Gastrocnemius medialis (tissue), 4 donors: ENCODE results near the gene BIN2. TPM values are rescaled to one million over a fixed set of nuclear protein-coding genes. Genes with fewer than 3 reads are reported as not detected.

Experiments
- ATAC-seq, 2 donors: fragments of 150-250 bp; one replicate each; pipeline ENCODE4 v1.9.1; 2016
- DNase-seq, 2 donors: peaks; one replicate each; pipeline ENCODE4 v3.0.0-alpha.2; 2019
- H3K27ac ChIP-seq, 4 donors: fragments of 200-600 bp; sonication (generic); 1 replicate in 1 of 4; 2 replicates in 3 of 4; pipeline ENCODE4 v1.5.1; 2016 to 2018; ENCODE audit warnings: mild to moderate bottlenecking in 2 of 4, moderate library complexity in 1 of 4
- H3K27me3 ChIP-seq, 3 donors: fragments of 200-600 bp; sonication (generic) in 2 of 3; 1 replicate in 1 of 3; 2 replicates in 2 of 3; pipeline versions ENCODE4 v1.5.1 to v1.6.0; 2016 to 2019; ENCODE audit warnings: mild to moderate bottlenecking in 1 of 3, moderate library complexity in 1 of 3
- H3K36me3 ChIP-seq, 2 donors: fragments of 200-600 bp; sonication (generic) in 1 of 2; one replicate each; pipeline ENCODE4 v1.5.1; 2017 to 2018
- H3K4me1 ChIP-seq, 2 donors: fragments of 200-600 bp; sonication (generic) in 1 of 2; one replicate each; pipeline ENCODE4 v1.5.1; 2016 to 2017; ENCODE audit warnings: mild to moderate bottlenecking in 2 of 2
- H3K4me3 ChIP-seq, 4 donors: fragments of 200-600 bp; sonication (generic) in 3 of 4; 1 replicate in 1 of 4; 2 replicates in 3 of 4; pipeline ENCODE4 v1.5.1; 2016 to 2019; ENCODE audit warnings: mild to moderate bottlenecking in 2 of 4
- H3K9me3 ChIP-seq, 3 donors: fragments of 200-600 bp; sonication (generic) in 2 of 3; 1 replicate in 1 of 3; 2 replicates in 2 of 3; pipeline ENCODE4 v1.5.1; 2016 to 2019
- CTCF ChIP-seq, 5 experiments: fragments of 450-650 bp in 3 of 5; fragments of 200-600 bp in 2 of 5; sonication (generic) in 2 of 5; IDR thresholded peaks in 4 of 5; conservative IDR thresholded peaks in 1 of 5; 1 replicate in 4 of 5; 2 replicates in 1 of 5; pipeline ENCODE4 v1.5.1; 2016 to 2019; ENCODE audit warnings: antibody characterized with exemption in 5 of 5, mild to moderate bottlenecking in 3 of 5, moderate library complexity in 3 of 5
- POLR2A ChIP-seq, 2 donors: fragments of 450-650 bp; IDR thresholded peaks; one replicate each; pipeline ENCODE4 v1.6.1; 2017; ENCODE audit warnings: antibody characterized with exemption in 2 of 2, mild to moderate bottlenecking in 2 of 2, moderate library complexity in 2 of 2
- in situ Hi-C, 4 donors: fragments of 200-750 bp; cut with MboI; loops; one replicate each; pipeline versions ENCODE4 v1.15.0 to v1.8.0; 2017; ENCODE audit warnings: low sequenced_read_pairs in 4 of 4
- intact Hi-C: fragments of 100-400 bp; cut with DNase I; formaldehyde crosslinking; loops from one replicate; pipeline ENCODE4 v1.15.1; 2023; ENCODE audit warnings: low total_unique reads
- total RNA-seq, 4 donors: library from RNA; depleted of rRNA; stranded (reverse); fragments of >200 nt; gene quantifications; one replicate each; pipeline versions ENCODE4 v1.1.0 to v1.2.3, GENCODE V29; 2016

Gene BIN2
- total RNA-seq, 4 donors from 2014 or later, result 0.87 to 1.3 (median 1.2) TPM

- no peaks in the 10 kb centered on the region for H3K36me3 ChIP-seq
- H3K4me1 ChIP-seq, result peaks cover 0 to 5% of the 10 kb centered on the region in 2 donors
- no peaks in the 10 kb centered on the region for H3K27me3 ChIP-seq
- in situ Hi-C loops (no loop called here), intact Hi-C loops (no loop called here)
- no peak overlapping the region for H3K27ac ChIP-seq
- no peak for ATAC-seq
- no peaks in the 10 kb centered on the region for H3K9me3 ChIP-seq
- TF ChIP-seq CTCF (IDR thresholded peaks at IDR 0.05 in 4 of 5, conservative IDR thresholded peaks at IDR 0.05 in 1 of 5) (no peak), POLR2A (IDR thresholded peaks at IDR 0.05) (no peak)
- no peak overlapping the region for H3K4me3 ChIP-seq
- DNase-seq, result no peak
Observed at GRCh38 chr12:51322452-51322851, 1.5 kb downstream of the BIN2 start.

GRCh38 chr12:51321882-51322281, 2.1 kb downstream of the BIN2 start:
- ATAC-seq, result no peak
- H3K27ac ChIP-seq, result no peak overlapping the region
- H3K4me3 ChIP-seq, result no peak overlapping the region
- no peaks in the 10 kb centered on the region for H3K36me3 ChIP-seq
- H3K27me3 ChIP-seq, result no peaks in the 10 kb centered on the region
- peaks cover 0 to 2% of the 10 kb centered on the region in 2 donors for H3K4me1 ChIP-seq
- intact Hi-C loops, result no loop called here
- TF ChIP-seq POLR2A (IDR thresholded peaks at IDR 0.05) (no peak), CTCF (IDR thresholded peaks at IDR 0.05 in 4 of 5, conservative IDR thresholded peaks at IDR 0.05 in 1 of 5) (no peak)
- no peaks in the 10 kb centered on the region for H3K9me3 ChIP-seq
- DNase-seq, result no peak
- in situ Hi-C loops, result no loop called here

- ATAC-seq (no peak), DNase-seq (no peak)
- Histone ChIP-seq H3K4me1 (no peaks in the 10 kb centered on the region), H3K27me3 (no peaks in the 10 kb centered on the region), H3K36me3 (no peaks in the 10 kb centered on the region), H3K4me3 (no peak overlapping the region), H3K27ac (no peak overlapping the region), H3K9me3 (no peaks in the 10 kb centered on the region)
- intact Hi-C loops, result no loop called here
- in situ Hi-C loops, result no loop called here
- TF ChIP-seq POLR2A (IDR thresholded peaks at IDR 0.05) (no peak), CTCF (IDR thresholded peaks at IDR 0.05 in 4 of 5, conservative IDR thresholded peaks at IDR 0.05 in 1 of 5) (no peak)
Observed at GRCh38 chr12:51320695-51321320, 3.2 kb downstream of the BIN2 start.

GRCh38 chr12:51320311-51320694, 3.7 kb downstream of the BIN2 start:
- Histone ChIP-seq H3K9me3 (no peaks in the 10 kb centered on the region), H3K4me3 (no peak overlapping the region), H3K36me3 (no peaks in the 10 kb centered on the region), H3K4me1 (no peaks in the 10 kb centered on the region), H3K27ac (no peak overlapping the region), H3K27me3 (no peaks in the 10 kb centered on the region)
- DNase-seq (no peak), ATAC-seq (no peak)
- in situ Hi-C loops, result no loop called here
- intact Hi-C loops, result no loop called here
- TF ChIP-seq POLR2A (IDR thresholded peaks at IDR 0.05) (no peak), CTCF (IDR thresholded peaks at IDR 0.05 in 4 of 5, conservative IDR thresholded peaks at IDR 0.05 in 1 of 5) (no peak)
